ENCODE results near the gene PARP8. TPM values are rescaled to one million over a fixed set of nuclear protein-coding genes. Genes with fewer than 3 reads are reported as not detected.

PARP8 gene
- total RNA-seq, 1 donor from 2014 or later: 0.51 TPM

DNA sequence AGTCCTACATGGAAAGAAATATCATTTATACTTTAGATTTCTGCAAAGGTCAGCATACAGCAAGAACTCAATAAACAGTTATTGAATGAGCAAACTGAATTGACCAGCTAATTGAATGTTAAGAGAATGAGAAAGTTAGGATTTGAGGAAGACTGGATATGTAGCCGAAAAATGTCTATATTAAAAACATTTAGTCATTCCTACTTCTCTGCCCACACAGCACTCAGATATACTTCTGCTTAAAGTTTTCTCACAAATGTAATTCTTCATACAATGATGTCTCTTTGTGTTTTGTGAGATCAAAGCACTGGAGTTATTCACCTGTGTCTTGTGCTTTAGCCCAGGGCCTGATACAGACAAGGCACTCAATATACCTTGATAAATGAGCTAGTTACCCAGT, 188.6 kb downstream of the PARP8 start:
- DNase-seq: no peak

GRCh38 chr5:50856401-50857119, 190.1 kb downstream of the PARP8 start:
- no peak for DNase-seq

DNA sequence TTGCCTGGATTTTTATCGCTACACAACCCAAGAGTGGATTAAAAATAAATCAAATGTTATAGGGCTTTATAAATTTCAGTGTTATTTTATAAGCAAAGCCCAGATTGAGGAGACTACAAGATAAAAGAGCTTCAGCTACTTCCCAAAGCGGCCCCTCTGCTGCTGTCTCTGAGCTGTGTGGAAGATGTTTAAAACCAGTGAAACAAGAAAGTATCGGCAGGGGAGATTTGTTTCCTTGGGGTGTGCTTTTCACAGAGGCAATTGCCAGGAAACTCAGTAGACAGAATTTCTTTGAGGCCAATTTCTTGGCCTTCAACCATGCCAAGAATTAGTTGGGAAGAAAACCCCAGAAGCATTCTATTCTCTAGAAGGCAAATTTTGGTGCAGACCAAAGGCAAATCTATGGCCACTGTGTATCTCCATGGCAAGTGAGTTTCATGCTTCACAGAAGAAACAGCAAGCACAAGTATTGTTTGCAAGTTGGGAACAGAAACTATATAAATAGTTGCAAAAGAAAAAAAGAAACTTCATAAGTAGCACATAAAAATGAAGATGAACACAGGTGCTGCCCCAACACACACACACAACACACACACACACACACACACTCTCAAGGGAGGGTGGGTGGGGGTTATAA, 197.2 kb downstream of the PARP8 start:
- no peak for DNase-seq

DNA sequence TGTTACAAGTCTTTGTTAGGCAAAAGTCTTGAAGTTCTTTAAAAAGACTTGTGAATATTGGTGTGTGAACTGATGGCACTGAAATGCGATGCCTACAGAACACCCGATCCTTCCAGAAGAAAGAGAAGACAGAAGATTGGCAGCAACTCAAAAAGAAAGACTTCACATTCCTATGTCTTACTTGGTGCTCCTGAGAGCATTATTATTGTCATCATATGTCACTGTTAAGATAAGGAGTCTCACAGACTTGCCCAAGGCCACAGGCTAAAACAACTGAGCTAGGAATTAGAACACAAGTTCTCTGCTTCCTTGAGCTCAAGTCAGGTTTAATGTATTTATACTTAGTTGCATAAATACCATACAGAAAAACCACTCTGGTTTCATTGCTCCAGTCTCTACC, 198.0 kb downstream of the PARP8 start:
- DNase-seq: no peak

GRCh38 chr5:50866415-50866814, 200.0 kb downstream of the PARP8 start:
- no peak for DNase-seq

DNA sequence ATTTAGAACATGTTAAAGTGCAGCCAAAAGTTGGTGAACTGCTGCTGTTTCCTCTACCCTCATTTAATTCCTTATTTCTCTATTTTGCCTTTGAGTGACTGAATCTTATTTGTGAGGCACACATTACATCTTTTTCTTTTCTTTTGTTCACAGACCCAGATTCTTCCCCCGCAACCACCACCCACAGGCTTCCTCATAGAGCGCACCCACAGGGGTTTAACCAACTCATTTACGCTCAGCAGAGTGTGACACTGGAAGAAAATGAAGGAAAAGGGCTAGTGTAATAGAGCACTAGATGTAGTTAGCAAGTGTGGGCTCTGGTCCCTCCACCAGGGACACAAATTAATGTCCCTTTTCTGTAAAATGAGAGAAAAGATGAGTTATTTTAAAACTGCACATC, 200.7 kb downstream of the PARP8 start:
- DNase-seq: no peak

DNA sequence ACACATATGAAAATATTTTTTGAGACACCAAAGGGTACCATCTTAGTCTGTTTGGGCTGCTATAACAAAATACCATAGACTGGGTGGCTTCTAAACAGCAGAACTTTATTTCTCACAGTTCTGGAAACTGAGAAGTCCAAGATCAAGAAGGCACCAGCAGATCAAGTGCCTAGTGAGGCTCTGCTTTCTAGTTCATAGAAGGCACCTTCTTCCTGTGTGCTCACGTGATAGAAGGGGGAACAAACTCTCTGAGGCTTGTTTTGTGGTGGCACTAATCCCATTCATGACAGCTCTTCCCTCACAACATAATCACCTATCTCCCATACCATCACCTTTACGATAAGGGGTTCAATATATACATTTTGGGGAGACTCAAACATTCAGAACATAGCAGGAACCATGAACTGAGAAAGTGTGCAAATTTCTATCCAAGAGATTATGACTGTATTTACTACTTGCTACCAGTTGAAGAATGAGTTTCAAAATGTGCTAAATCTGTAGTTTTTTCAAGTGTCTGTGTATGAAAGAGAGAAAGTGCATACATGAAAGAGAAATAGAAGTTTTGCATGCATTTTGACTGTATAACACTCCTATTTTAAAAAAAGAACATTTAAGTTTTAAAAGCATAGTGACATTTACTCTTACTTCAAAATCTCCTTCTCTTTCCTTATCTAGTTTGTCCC, 207.3 kb downstream of the PARP8 start:
- DNase-seq: no peak

- no peak for DNase-seq
Measured at GRCh38 chr5:50874306-50875001, 208.0 kb downstream of the PARP8 start.

DNA sequence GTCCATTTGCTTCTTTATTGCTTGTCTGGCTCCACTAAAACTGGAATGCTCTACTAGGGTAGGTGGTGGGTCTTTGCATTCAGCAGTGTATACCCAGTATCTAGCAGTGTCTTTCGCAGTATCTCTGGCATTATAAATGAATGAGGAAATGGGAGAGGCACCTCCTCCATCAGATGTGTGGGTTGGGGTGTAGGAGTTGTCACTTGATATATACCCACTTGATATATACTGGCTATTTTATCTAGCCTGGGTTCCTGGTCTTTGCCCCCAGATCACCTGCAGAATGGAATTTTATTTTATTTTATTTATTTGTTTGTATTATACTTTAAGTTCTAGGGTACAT, 208.5 kb downstream of the PARP8 start:
- DNase-seq: no peak

- DNase-seq: no peak
Measured at GRCh38 chr5:50878470-50878869, 212.0 kb downstream of the PARP8 start.

DNA sequence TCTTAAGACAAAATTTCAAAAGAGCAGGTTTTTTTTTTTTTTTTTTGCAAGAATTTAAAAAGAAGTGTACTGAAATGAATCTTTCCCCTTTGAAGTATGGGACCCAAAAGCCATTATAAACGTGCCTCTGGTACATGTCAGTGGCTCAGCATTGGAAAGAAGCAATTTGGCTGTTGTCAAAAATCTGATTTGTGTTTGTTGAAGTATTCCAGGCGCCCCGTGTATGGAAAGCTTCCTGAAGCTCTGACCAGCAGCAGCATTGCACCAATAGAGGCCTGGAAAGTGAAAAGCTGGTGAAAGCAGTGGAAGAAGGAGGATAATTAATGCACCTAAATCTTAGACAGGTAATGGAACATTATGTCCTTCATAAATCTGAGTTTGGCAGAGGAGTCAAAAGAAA, 215.0 kb downstream of the PARP8 start:
- no peak for DNase-seq

DNA sequence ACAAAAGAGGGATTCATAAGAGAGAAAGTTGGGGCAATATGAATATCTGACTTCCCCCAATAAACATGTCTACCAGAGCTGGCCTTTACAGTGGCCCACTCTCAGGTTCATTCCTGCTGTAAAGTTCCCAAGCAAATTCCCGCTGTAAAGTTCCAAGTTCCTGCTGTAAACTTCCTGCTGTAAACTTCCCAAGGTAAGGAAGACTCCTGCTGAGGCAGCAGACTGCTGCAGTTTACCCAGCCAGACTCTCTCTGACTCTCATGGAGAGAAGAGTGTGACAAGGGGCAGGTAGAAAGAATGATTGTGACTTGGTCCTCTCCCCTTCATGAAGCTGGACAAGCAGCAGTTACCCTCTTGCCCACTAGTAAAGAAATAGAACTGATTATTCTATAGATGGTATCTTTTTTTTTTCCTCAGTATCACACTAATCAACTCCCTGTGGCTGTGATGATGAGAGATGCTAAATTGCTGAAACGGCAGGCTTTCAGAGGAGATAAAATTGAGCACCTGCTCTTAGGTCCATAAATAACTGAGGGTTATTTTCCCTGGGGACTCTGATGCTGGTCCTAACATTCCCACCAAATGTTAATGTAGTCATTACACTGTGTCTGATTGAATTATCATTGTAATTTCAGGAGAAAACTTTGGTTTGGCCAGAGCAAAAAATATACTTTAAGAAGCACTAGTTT, 220.4 kb downstream of the PARP8 start:
- DNase-seq: no peak

GRCh38 chr5:50887889-50888633, 221.6 kb downstream of the PARP8 start:
- no peak for DNase-seq

DNA sequence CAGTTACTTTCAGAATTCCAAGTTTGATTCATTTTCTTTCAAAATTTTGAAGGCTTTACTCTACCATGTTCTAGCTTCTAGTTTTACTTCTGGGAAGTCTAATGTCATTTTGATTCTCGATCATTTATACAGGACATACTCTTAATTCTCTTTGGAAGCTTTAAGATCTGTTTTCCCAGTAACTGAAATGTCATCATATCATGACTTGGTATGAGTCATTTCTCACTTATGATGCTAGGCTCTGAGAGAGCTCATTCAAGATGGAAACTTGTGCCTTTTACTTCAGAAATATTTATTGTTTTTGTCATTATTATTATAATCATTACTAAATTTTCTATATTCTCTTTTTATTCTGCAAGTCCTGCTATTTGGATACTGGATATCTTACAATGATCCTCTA, 222.3 kb downstream of the PARP8 start:
- DNase-seq: no peak

DNA sequence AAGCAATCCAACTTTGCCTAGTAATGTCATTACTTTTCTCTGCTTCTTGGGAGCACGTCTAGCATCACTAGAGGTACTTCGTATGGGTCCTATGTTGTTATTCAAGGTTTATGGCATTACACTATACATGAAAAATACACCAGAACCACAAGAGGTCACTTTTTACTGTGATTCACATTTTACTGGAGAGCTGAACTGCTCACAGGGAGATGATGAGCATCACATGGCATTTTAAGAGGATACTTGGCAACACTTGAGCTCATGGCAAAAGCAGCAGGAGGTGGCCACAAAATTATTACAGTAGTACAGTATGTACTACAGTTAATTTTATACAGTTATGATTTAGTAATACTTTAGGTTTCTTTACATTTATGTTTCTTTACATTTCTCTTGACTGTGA, 223.4 kb downstream of the PARP8 start:
- no peak for DNase-seq

Other genes with a start within 250 kb of the PARP8 start
- under 0.01 and 0.05 TPM in 2 replicates for gene EMB, start 225.3 kb upstream of the PARP8 start, total RNA-seq